Type B pancreatic cell (in vitro differentiated cells): ENCODE measurements around the gene ADAM19. TPM values are rescaled to one million over a fixed set of nuclear protein-coding genes. Genes with fewer than 3 reads are reported as not detected.

Experiments used
- DNase-seq: peaks from one replicate; pipeline ENCODE4 v3.0.0; 2021; ENCODE audit warnings: mixed read lengths; ENCODE audit not compliant: unreplicated experiment; ENCODE audit errors: extremely low spot score
- H3K27ac Mint-ChIP-seq: 2 replicates; pipeline ENCODE4 v1.8.0; 2021; ENCODE audit warnings: mild to moderate bottlenecking, mixed read lengths
- H3K27me3 Mint-ChIP-seq: 2 replicates; pipeline ENCODE4 v1.8.0; 2021; ENCODE audit warnings: mixed read lengths
- H3K36me3 Mint-ChIP-seq: 2 replicates; pipeline ENCODE4 v1.8.0; 2021; ENCODE audit warnings: mixed read lengths
- H3K4me1 Mint-ChIP-seq: one replicate; pipeline ENCODE4 v1.8.0; 2021; ENCODE audit warnings: mixed read lengths; ENCODE audit not compliant: unreplicated experiment
- H3K4me3 Mint-ChIP-seq: 2 replicates; pipeline ENCODE4 v1.8.0; 2021; ENCODE audit warnings: mild to moderate bottlenecking, mixed read lengths
- H3K9me3 Mint-ChIP-seq: 2 replicates; pipeline ENCODE4 v1.8.0; 2021; ENCODE audit warnings: mixed read lengths
- CTCF ChIP-seq: fragments of 200-600 bp; sonication (generic); conservative IDR thresholded peaks from 2 replicates; pipeline ENCODE4 v1.5.0; 2021; ENCODE audit warnings: antibody characterized with exemption, mild to moderate bottlenecking
- total RNA-seq: library from RNA; stranded (reverse); gene quantifications from 2 replicates; pipeline ENCODE4 v1.2.1, GENCODE V29; 2021; ENCODE audit warnings: low replicate concordance

The ADAM19 gene
- total RNA-seq, 1 donor from 2014 or later, result 15.8 TPM

- Mint-ChIP-seq H3K4me1 (peaks cover 12% of the 10 kb centered on the region), H3K9me3 (no peaks in the 10 kb centered on the region), H3K27ac (no peak overlapping the region), H3K4me3 (no peak overlapping the region), H3K36me3 (peaks cover 15% of the 10 kb centered on the region), H3K27me3 (peaks cover 7% of the 10 kb centered on the region)
- no peak for TF ChIP-seq CTCF
- DNase-seq, result no peak
Measured at GRCh38 chr5:157514974-157515373, 60.6 kb downstream of the ADAM19 start.

GRCh38 chr5:157513182-157513581, 62.4 kb downstream of the ADAM19 start:
- Mint-ChIP-seq H3K27ac (no peak overlapping the region), H3K4me3 (no peak overlapping the region), H3K4me1 (peaks cover 23% of the 10 kb centered on the region), H3K36me3 (peaks cover 22% of the 10 kb centered on the region), H3K27me3 (peaks cover 7% of the 10 kb centered on the region), H3K9me3 (no peaks in the 10 kb centered on the region)
- TF ChIP-seq CTCF, result no peak
- no peak for DNase-seq

- Mint-ChIP-seq H3K27ac (no peak overlapping the region), H3K4me1 (peaks cover 21% of the 10 kb centered on the region), H3K36me3 (peaks cover 23% of the 10 kb centered on the region), H3K4me3 (no peak overlapping the region), H3K27me3 (peaks cover 5% of the 10 kb centered on the region), H3K9me3 (no peaks in the 10 kb centered on the region)
- TF ChIP-seq CTCF, result no peak
- no peak for DNase-seq
Measured at GRCh38 chr5:157511651-157512644, 63.6 kb downstream of the ADAM19 start.

GRCh38 chr5:157510682-157511081, 64.9 kb downstream of the ADAM19 start:
- Mint-ChIP-seq H3K9me3 (no peaks in the 10 kb centered on the region), H3K36me3 (peaks cover 26% of the 10 kb centered on the region), H3K4me3 (no peak overlapping the region), H3K27me3 (peaks cover 4% of the 10 kb centered on the region), H3K4me1 (peaks cover 15% of the 10 kb centered on the region), H3K27ac (no peak overlapping the region)
- TF ChIP-seq CTCF, result no peak
- no peak for DNase-seq

- no peak for TF ChIP-seq CTCF
- Mint-ChIP-seq H3K36me3 (peaks cover 26% of the 10 kb centered on the region), H3K27ac (no peak overlapping the region), H3K4me3 (no peak overlapping the region), H3K27me3 (peaks cover 4% of the 10 kb centered on the region), H3K4me1 (peaks cover 15% of the 10 kb centered on the region), H3K9me3 (no peaks in the 10 kb centered on the region)
- no peak for DNase-seq
Measured at GRCh38 chr5:157509587-157509986, 66.0 kb downstream of the ADAM19 start.
